ENCODE results near the gene MICALL2. TPM values are rescaled to one million over a fixed set of nuclear protein-coding genes. Genes with fewer than 3 reads are reported as not detected.

Gene MICALL2
- 2.7 TPM for total RNA-seq

- no peaks in the 10 kb centered on the region for H3K27me3 ChIP-seq (ENCODE audit: insufficient read depth, low read length)
- H3K4me1 ChIP-seq (ENCODE audit: insufficient read depth, low read length): peaks cover 42% of the 10 kb centered on the region
- peak within 1 kb of the TSS; percentile 62 for H3K4me3 ChIP-seq (ENCODE audit: low read length)
- H3K9me3 ChIP-seq (ENCODE audit: low read depth, low read length): no peaks in the 10 kb centered on the region
Measured at GRCh38 chr7:1458683-1459511, at the start of gene MICALL2. MICALL2 (minus strand) TSS chr7:1459470; CDS start chr7:1459326, 144 bp downstream.

GRCh38 chr7:1508277-1508758, 49.0 kb upstream of the MICALL2 start:
- H3K9me3 ChIP-seq (ENCODE audit: low read depth, low read length): no peaks in the 10 kb centered on the region
- no peak overlapping the region for H3K4me3 ChIP-seq (ENCODE audit: low read length)
- peaks cover 65% of the 10 kb centered on the region for H3K4me1 ChIP-seq (ENCODE audit: insufficient read depth, low read length)
- H3K27me3 ChIP-seq (ENCODE audit: insufficient read depth, low read length): no peaks in the 10 kb centered on the region

GRCh38 chr7:1505731-1506550, 46.7 kb upstream of the MICALL2 start:
- no peaks in the 10 kb centered on the region for H3K9me3 ChIP-seq (ENCODE audit: low read depth, low read length)
- no peak overlapping the region for H3K4me3 ChIP-seq (ENCODE audit: low read length)
- H3K4me1 ChIP-seq (ENCODE audit: insufficient read depth, low read length): peaks cover 52% of the 10 kb centered on the region
- H3K27me3 ChIP-seq (ENCODE audit: insufficient read depth, low read length): no peaks in the 10 kb centered on the region

GRCh38 chr7:1503816-1504775, 44.8 kb upstream of the MICALL2 start, which contains the start of gene INTS1:
INTS1 (minus strand) TSS chr7:1504389; CDS start chr7:1503960, 429 bp downstream.
- Histone ChIP-seq H3K4me1 (ENCODE audit: insufficient read depth, low read length) (peaks cover 45% of the 10 kb centered on the region), H3K27me3 (ENCODE audit: insufficient read depth, low read length) (no peaks in the 10 kb centered on the region), H3K4me3 (ENCODE audit: low read length) (peak within 1 kb of the TSS; percentile 93), H3K9me3 (ENCODE audit: low read depth, low read length) (no peaks in the 10 kb centered on the region)

- Histone ChIP-seq H3K4me3 (ENCODE audit: low read length) (peak overlapping the region; percentile 93), H3K4me1 (ENCODE audit: insufficient read depth, low read length) (peaks cover 45% of the 10 kb centered on the region), H3K27me3 (ENCODE audit: insufficient read depth, low read length) (no peaks in the 10 kb centered on the region), H3K9me3 (ENCODE audit: low read depth, low read length) (no peaks in the 10 kb centered on the region)
Measured at GRCh38 chr7:1503390-1503789, 44.1 kb upstream of the MICALL2 start.

- no peaks in the 10 kb centered on the region for H3K27me3 ChIP-seq (ENCODE audit: insufficient read depth, low read length)
- peaks cover 45% of the 10 kb centered on the region for H3K4me1 ChIP-seq (ENCODE audit: insufficient read depth, low read length)
- no peaks in the 10 kb centered on the region for H3K9me3 ChIP-seq (ENCODE audit: low read depth, low read length)
- H3K4me3 ChIP-seq (ENCODE audit: low read length): no peak overlapping the region
Measured at GRCh38 chr7:1502845-1503244, 43.6 kb upstream of the MICALL2 start.

- Histone ChIP-seq H3K27me3 (ENCODE audit: insufficient read depth, low read length) (no peaks in the 10 kb centered on the region), H3K9me3 (ENCODE audit: low read depth, low read length) (no peaks in the 10 kb centered on the region), H3K4me1 (ENCODE audit: insufficient read depth, low read length) (peaks cover 35% of the 10 kb centered on the region), H3K4me3 (ENCODE audit: low read length) (no peak overlapping the region)
Measured at GRCh38 chr7:1501487-1502270, 42.4 kb upstream of the MICALL2 start.

- H3K4me3 ChIP-seq (ENCODE audit: low read length): no peak overlapping the region
Measured at GRCh38 chr7:1500064-1500807, 41.0 kb upstream of the MICALL2 start.

GRCh38 chr7:1499367-1500029, 40.2 kb upstream of the MICALL2 start:
- no peaks in the 10 kb centered on the region for H3K9me3 ChIP-seq (ENCODE audit: low read depth, low read length)
- no peak overlapping the region for H3K4me3 ChIP-seq (ENCODE audit: low read length)
- no peaks in the 10 kb centered on the region for H3K27me3 ChIP-seq (ENCODE audit: insufficient read depth, low read length)
- peaks cover 16% of the 10 kb centered on the region for H3K4me1 ChIP-seq (ENCODE audit: insufficient read depth, low read length)

More at GRCh38 chr7:1500064-1500807, 41.0 kb upstream of the MICALL2 start:
- peaks cover 23% of the 10 kb centered on the region for H3K4me1 ChIP-seq (ENCODE audit: insufficient read depth, low read length)
- H3K9me3 ChIP-seq (ENCODE audit: low read depth, low read length): no peaks in the 10 kb centered on the region
- no peaks in the 10 kb centered on the region for H3K27me3 ChIP-seq (ENCODE audit: insufficient read depth, low read length)

GRCh38 chr7:1498370-1499305, 39.4 kb upstream of the MICALL2 start:
- H3K4me3 ChIP-seq (ENCODE audit: low read length): no peak overlapping the region
- H3K4me1 ChIP-seq (ENCODE audit: insufficient read depth, low read length): peaks cover 14% of the 10 kb centered on the region
- H3K9me3 ChIP-seq (ENCODE audit: low read depth, low read length): no peaks in the 10 kb centered on the region
- no peaks in the 10 kb centered on the region for H3K27me3 ChIP-seq (ENCODE audit: insufficient read depth, low read length)

- no peaks in the 10 kb centered on the region for H3K9me3 ChIP-seq (ENCODE audit: low read depth, low read length)
Measured at GRCh38 chr7:1497293-1497927, 38.1 kb upstream of the MICALL2 start.

More at GRCh38 chr7:1497293-1497927, 38.1 kb upstream of the MICALL2 start:
- H3K27me3 ChIP-seq (ENCODE audit: insufficient read depth, low read length): no peaks in the 10 kb centered on the region
- H3K4me3 ChIP-seq (ENCODE audit: low read length): no peak overlapping the region
- H3K4me1 ChIP-seq (ENCODE audit: insufficient read depth, low read length): peaks cover 2% of the 10 kb centered on the region
